Measurements from ENCODE around the gene LRRC73.

Gene LRRC73

GRCh38 chr6:43532201-43532600 lies 22.1 kb upstream of the LRRC73 start:
- no peak for TF ChIP-seq EZH2 (IDR thresholded peaks at IDR 0.05; ENCODE audit: borderline replicate concordance, low read depth, low read length, severe bottlenecking)
- TF ChIP-seq, protein P1, sequence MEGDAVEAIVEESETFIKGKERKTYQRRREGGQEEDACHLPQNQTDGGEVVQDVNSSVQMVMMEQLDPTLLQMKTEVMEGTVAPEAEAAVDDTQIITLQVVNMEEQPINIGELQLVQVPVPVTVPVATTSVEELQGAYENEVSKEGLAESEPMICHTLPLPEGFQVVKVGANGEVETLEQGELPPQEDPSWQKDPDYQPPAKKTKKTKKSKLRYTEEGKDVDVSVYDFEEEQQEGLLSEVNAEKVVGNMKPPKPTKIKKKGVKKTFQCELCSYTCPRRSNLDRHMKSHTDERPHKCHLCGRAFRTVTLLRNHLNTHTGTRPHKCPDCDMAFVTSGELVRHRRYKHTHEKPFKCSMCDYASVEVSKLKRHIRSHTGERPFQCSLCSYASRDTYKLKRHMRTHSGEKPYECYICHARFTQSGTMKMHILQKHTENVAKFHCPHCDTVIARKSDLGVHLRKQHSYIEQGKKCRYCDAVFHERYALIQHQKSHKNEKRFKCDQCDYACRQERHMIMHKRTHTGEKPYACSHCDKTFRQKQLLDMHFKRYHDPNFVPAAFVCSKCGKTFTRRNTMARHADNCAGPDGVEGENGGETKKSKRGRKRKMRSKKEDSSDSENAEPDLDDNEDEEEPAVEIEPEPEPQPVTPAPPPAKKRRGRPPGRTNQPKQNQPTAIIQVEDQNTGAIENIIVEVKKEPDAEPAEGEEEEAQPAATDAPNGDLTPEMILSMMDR (IDR thresholded peaks at IDR 0.05; ENCODE audit: borderline replicate concordance, extremely low read depth, low read length, poor library complexity, severe bottlenecking): no peak
- ATAC-seq (ENCODE audit: insufficient read depth, low read depth): no peak
- Histone ChIP-seq H3K9me3 (ENCODE audit: insufficient read depth, low read length, severe bottlenecking) (no peaks in the 10 kb centered on the region), H2AFZ (ENCODE audit: low read depth, low read length) (no peak overlapping the region), H3K36me3 (ENCODE audit: insufficient read depth, low read length) (peaks cover 83% of the 10 kb centered on the region), H3K4me3 (ENCODE audit: low read depth in 1 of 2, low read length in 2 of 2) (no peak overlapping the region), H3K79me2 (ENCODE audit: insufficient read depth, low read length) (no peaks in the 10 kb centered on the region), H4K20me1 (ENCODE audit: insufficient read depth, low read length) (0 out of 2 replicates have a peak, but pooled peaks cover 3% of the 10 kb centered on the region), H3K9ac (ENCODE audit: low read depth, low read length) (no peak overlapping the region), H3K27me3 (ENCODE audit: insufficient read depth, low read length, poor library complexity) (no peaks in the 10 kb centered on the region), H3K4me1 (ENCODE audit: insufficient read depth, low read length) (no peaks in the 10 kb centered on the region), H3K4me2 (ENCODE audit: insufficient read depth, low read length) (no peak overlapping the region), H3K27ac (ENCODE audit: low read length) (no peak overlapping the region)
- DNase-seq: no peak

DNA sequence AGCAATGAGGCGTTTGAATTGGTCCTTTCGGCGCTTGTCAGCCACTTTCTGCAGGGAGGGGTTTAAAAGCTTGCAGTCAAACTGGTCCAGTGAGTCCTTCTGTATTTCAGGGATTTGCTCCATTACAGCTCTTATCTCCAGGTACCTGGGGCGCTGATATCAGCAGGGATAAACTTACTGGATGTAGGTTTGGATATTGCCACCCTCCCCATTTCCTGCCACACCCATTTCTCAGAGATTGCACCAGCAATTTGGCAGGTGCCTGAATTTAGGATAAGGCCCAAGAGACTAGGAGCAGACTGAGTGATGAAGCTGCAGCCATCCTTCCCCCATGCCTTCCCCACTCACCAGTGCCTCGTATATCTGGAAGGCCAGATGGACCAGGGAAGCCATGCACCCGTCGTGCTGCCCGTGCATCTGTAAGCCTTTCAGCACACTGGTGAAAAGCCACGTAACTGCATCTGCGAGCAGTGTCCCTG lies 14.4 kb upstream of the LRRC73 start:
- Histone ChIP-seq H3K27me3 (ENCODE audit: insufficient read depth, low read length, poor library complexity) (no peaks in the 10 kb centered on the region), H3K36me3 (ENCODE audit: insufficient read depth, low read length) (peaks cover 97% of the 10 kb centered on the region), H3K4me2 (ENCODE audit: insufficient read depth, low read length) (no peak overlapping the region), H3K4me1 (ENCODE audit: insufficient read depth, low read length) (peaks cover under 1% of the 10 kb centered on the region; the same call in 1 of the 2 replicates), H2AFZ (ENCODE audit: low read depth, low read length) (no peak overlapping the region), H3K4me3 (ENCODE audit: low read depth in 1 of 2, low read length in 2 of 2) (no peak overlapping the region), H3K9me3 (ENCODE audit: insufficient read depth, low read length, severe bottlenecking) (no peaks in the 10 kb centered on the region), H3K79me2 (ENCODE audit: insufficient read depth, low read length) (peaks cover 3% of the 10 kb centered on the region; the same call in 1 of the 2 replicates), H4K20me1 (ENCODE audit: insufficient read depth, low read length) (peaks cover 3% of the 10 kb centered on the region; the same call in 1 of the 2 replicates), H3K27ac (ENCODE audit: low read length) (peak overlapping the region; percentile 8; the same call in 1 of the 2 replicates), H3K9ac (ENCODE audit: low read depth, low read length) (no peak overlapping the region)
- no peak for DNase-seq
- no peak for ATAC-seq (ENCODE audit: insufficient read depth, low read depth)
- no peak for TF ChIP-seq EZH2 (IDR thresholded peaks at IDR 0.05; ENCODE audit: borderline replicate concordance, low read depth, low read length, severe bottlenecking)
- TF ChIP-seq, protein P1 (IDR thresholded peaks at IDR 0.05; ENCODE audit: borderline replicate concordance, extremely low read depth, low read length, poor library complexity, severe bottlenecking): no peak

DNA sequence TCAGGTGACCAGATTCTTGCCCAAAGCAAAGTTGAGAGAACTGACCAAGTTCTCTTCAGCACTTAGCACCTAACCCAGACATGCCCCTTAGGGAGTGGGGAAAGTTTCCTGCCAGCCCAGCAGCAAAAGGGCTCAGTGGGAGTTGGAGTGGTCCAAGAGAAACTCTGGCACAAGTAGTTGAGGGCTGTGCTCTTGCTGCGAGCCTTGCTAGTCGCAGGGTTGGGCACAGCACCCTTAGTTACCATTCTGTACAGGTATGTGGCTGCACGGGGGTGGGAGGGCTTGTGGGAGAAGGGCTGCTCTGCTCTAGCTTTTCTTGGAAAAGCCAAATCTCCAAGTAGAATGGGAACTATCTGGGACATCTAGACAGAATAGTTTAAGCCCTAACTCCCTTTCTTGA lies 13.1 kb upstream of the LRRC73 start:
- no peak overlapping the region for H3K4me2 ChIP-seq (ENCODE audit: insufficient read depth, low read length)
- DNase-seq: no peak
- H3K9me3 ChIP-seq (ENCODE audit: insufficient read depth, low read length, severe bottlenecking): no peaks in the 10 kb centered on the region
- H3K4me1 ChIP-seq (ENCODE audit: insufficient read depth, low read length): peaks cover 12% of the 10 kb centered on the region
- H3K36me3 ChIP-seq (ENCODE audit: insufficient read depth, low read length): peaks cover 93% of the 10 kb centered on the region
- no peak overlapping the region for H3K9ac ChIP-seq (ENCODE audit: low read depth, low read length)
- no peak for ATAC-seq (ENCODE audit: insufficient read depth, low read depth)
- peaks cover 15% of the 10 kb centered on the region for H3K79me2 ChIP-seq (ENCODE audit: insufficient read depth, low read length)
- H2AFZ ChIP-seq (ENCODE audit: low read depth, low read length): no peak overlapping the region
- H3K4me3 ChIP-seq (ENCODE audit: low read depth in 1 of 2, low read length in 2 of 2): no peak overlapping the region
- no peaks in the 10 kb centered on the region for H3K27me3 ChIP-seq (ENCODE audit: insufficient read depth, low read length, poor library complexity)
- no peak for TF ChIP-seq EZH2 (IDR thresholded peaks at IDR 0.05; ENCODE audit: borderline replicate concordance, low read depth, low read length, severe bottlenecking)
- TF ChIP-seq, protein P1 (IDR thresholded peaks at IDR 0.05; ENCODE audit: borderline replicate concordance, extremely low read depth, low read length, poor library complexity, severe bottlenecking): no peak
- no peak overlapping the region for H3K27ac ChIP-seq (ENCODE audit: low read length)
- peaks cover 3% of the 10 kb centered on the region; the same call in 1 of the 2 replicates for H4K20me1 ChIP-seq (ENCODE audit: insufficient read depth, low read length)
